ENCODE results near the gene GRIK5.
"Not testable (repeated sequence)": the region's sequence is repeated elsewhere in the genome, so short reads cannot be mapped to it uniquely, and the experiment has no call there.

Gene GRIK5

GRCh38 chr19:42021185-42021584 is 48.8 kb downstream of the GRIK5 start:
- TF ChIP-seq CTCF (IDR thresholded peaks at IDR 0.05; ENCODE audit: insufficient read depth, low read length, poor library complexity, severe bottlenecking), result no peak
- no peak overlapping the region for H3K4me3 ChIP-seq (replicated peaks; ENCODE audit: low read depth, low read length)
- H3K36me3 ChIP-seq (ENCODE audit: control insufficient read depth, insufficient read depth, low read length), result no peaks in the 10 kb centered on the region
- H3K27me3 ChIP-seq (replicated peaks; ENCODE audit: control insufficient read depth, insufficient read depth, low read length), result no peaks in the 10 kb centered on the region; the same call in none of the 2 replicates
- DNase-seq (ENCODE audit: extremely low read depth, insufficient read length), result no peak

- H3K27me3 ChIP-seq (replicated peaks; ENCODE audit: control insufficient read depth, insufficient read depth, low read length), result no peaks in the 10 kb centered on the region; the same call in 1 of the 2 replicates
- no peaks in the 10 kb centered on the region for H3K36me3 ChIP-seq (ENCODE audit: control insufficient read depth, insufficient read depth, low read length)
- no peak overlapping the region for H3K4me3 ChIP-seq (replicated peaks; ENCODE audit: low read depth, low read length)
- DNase-seq (ENCODE audit: extremely low read depth, insufficient read length), result no peak
- no peak for TF ChIP-seq CTCF (IDR thresholded peaks at IDR 0.05; ENCODE audit: insufficient read depth, low read length, poor library complexity, severe bottlenecking)
These were observed 51.4 kb downstream of the GRIK5 start for GRCh38 chr19:42018503-42019193.

DNA sequence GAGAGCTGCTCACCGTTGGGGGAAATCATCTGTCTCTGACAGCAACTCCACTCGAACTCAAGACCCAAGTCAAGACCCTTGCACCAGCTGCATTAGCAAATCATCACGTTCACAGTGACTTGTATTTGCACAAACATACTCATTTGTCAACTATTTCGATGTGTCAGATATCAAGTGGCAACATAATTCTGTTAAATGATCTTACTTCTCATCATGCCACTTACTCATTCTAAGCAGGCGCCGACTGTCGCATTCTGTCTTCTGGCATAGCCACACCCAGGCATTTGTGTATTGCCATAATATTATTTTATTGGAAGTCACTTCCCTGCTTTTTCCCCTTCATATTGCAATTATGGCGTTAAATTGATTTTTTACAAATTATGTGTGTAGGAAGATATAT is 53.0 kb downstream of the GRIK5 start:
- no peaks in the 10 kb centered on the region; the same call in 1 of the 2 replicates for H3K27me3 ChIP-seq (replicated peaks; ENCODE audit: control insufficient read depth, insufficient read depth, low read length)
- H3K36me3 ChIP-seq (ENCODE audit: control insufficient read depth, insufficient read depth, low read length), result no peaks in the 10 kb centered on the region
- DNase-seq (ENCODE audit: extremely low read depth, insufficient read length), result no peak
- no peak for TF ChIP-seq CTCF (IDR thresholded peaks at IDR 0.05; ENCODE audit: insufficient read depth, low read length, poor library complexity, severe bottlenecking)
- no peak overlapping the region for H3K4me3 ChIP-seq (replicated peaks; ENCODE audit: low read depth, low read length)

- H3K36me3 ChIP-seq (ENCODE audit: control insufficient read depth, insufficient read depth, low read length); H3K4me3 ChIP-seq (replicated peaks; ENCODE audit: low read depth, low read length); H3K27me3 ChIP-seq (replicated peaks; ENCODE audit: control insufficient read depth, insufficient read depth, low read length); DNase-seq (ENCODE audit: extremely low read depth, insufficient read length): not testable (repeated sequence)
These were observed 57.3 kb downstream of the GRIK5 start for GRCh38 chr19:42012747-42013146.

- Histone ChIP-seq H3K27me3 (replicated peaks; ENCODE audit: control insufficient read depth, insufficient read depth, low read length) (no peaks in the 10 kb centered on the region), H3K36me3 (ENCODE audit: control insufficient read depth, insufficient read depth, low read length) (no peaks in the 10 kb centered on the region), H3K4me3 (replicated peaks; ENCODE audit: low read depth, low read length) (no peak overlapping the region)
- no peak for DNase-seq (ENCODE audit: extremely low read depth, insufficient read length)
- no peak for TF ChIP-seq CTCF (IDR thresholded peaks at IDR 0.05; ENCODE audit: insufficient read depth, low read length, poor library complexity, severe bottlenecking)
These were observed 59.5 kb downstream of the GRIK5 start for GRCh38 chr19:42010245-42011126.

DNA sequence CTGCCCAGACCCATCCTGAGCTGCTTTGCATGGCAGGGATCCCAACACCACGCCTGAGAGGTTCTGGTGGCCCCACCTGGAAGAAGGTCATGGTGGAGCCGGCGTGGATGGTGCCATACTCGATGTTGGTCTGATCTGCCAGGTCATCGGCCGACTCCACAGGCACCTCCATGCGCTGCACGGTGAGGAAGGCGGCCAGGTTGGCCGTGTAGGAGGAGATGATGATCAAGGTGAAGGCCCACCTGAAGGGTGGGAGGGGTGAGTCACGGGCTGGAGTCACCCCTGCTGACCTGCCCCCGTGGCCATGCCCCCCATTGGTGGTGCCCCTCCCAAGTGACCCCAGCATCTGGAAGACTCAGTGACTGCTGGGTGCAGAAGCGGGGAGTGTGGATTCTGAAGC is 63.4 kb downstream of the GRIK5 start:
- no peak for DNase-seq (ENCODE audit: extremely low read depth, insufficient read length)
- TF ChIP-seq CTCF (IDR thresholded peaks at IDR 0.05; ENCODE audit: insufficient read depth, low read length, poor library complexity, severe bottlenecking), result no peak
- H3K36me3 ChIP-seq (ENCODE audit: control insufficient read depth, insufficient read depth, low read length), result no peaks in the 10 kb centered on the region
- no peaks in the 10 kb centered on the region; the same call in 1 of the 2 replicates for H3K27me3 ChIP-seq (replicated peaks; ENCODE audit: control insufficient read depth, insufficient read depth, low read length)
- no peak overlapping the region for H3K4me3 ChIP-seq (replicated peaks; ENCODE audit: low read depth, low read length)

Measured in GM06990 (cell line).